ENCODE results near the gene CEND1.

GRCh38 chr11:742571-743201 is 47.2 kb downstream of the CEND1 start:
- TF ChIP-seq, protein P1, sequence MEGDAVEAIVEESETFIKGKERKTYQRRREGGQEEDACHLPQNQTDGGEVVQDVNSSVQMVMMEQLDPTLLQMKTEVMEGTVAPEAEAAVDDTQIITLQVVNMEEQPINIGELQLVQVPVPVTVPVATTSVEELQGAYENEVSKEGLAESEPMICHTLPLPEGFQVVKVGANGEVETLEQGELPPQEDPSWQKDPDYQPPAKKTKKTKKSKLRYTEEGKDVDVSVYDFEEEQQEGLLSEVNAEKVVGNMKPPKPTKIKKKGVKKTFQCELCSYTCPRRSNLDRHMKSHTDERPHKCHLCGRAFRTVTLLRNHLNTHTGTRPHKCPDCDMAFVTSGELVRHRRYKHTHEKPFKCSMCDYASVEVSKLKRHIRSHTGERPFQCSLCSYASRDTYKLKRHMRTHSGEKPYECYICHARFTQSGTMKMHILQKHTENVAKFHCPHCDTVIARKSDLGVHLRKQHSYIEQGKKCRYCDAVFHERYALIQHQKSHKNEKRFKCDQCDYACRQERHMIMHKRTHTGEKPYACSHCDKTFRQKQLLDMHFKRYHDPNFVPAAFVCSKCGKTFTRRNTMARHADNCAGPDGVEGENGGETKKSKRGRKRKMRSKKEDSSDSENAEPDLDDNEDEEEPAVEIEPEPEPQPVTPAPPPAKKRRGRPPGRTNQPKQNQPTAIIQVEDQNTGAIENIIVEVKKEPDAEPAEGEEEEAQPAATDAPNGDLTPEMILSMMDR (IDR thresholded peaks at IDR 0.05; ENCODE audit: low read depth, low read length), result no peak
- TF ChIP-seq EZH2phosphoT487 (IDR thresholded peaks at IDR 0.05; ENCODE audit: low read depth), result no peak
